Measurements from ENCODE around the gene RBM22.
"Not testable (repeated sequence)": the region's sequence is repeated elsewhere in the genome, so short reads cannot be mapped to it uniquely, and the experiment has no call there.

RBM22 gene

GRCh38 chr5:150700594-150701377, at the start of gene RBM22:
Gene RBM22, minus strand, starts transcription at chr5:150701062. Its CDS starts 77 bp downstream, at chr5:150700985.
- DNase-seq (ENCODE audit: low read depth in 2 of 2): peak; percentile 83 to 89

- DNase-seq (ENCODE audit: low read depth in 2 of 2): no peak
These were observed 49.6 kb upstream of the RBM22 start for GRCh38 chr5:150750469-150750868.

- not testable (repeated sequence) for DNase-seq (ENCODE audit: low read depth in 2 of 2)
These were observed 42.3 kb upstream of the RBM22 start for GRCh38 chr5:150743142-150743488.

DNA sequence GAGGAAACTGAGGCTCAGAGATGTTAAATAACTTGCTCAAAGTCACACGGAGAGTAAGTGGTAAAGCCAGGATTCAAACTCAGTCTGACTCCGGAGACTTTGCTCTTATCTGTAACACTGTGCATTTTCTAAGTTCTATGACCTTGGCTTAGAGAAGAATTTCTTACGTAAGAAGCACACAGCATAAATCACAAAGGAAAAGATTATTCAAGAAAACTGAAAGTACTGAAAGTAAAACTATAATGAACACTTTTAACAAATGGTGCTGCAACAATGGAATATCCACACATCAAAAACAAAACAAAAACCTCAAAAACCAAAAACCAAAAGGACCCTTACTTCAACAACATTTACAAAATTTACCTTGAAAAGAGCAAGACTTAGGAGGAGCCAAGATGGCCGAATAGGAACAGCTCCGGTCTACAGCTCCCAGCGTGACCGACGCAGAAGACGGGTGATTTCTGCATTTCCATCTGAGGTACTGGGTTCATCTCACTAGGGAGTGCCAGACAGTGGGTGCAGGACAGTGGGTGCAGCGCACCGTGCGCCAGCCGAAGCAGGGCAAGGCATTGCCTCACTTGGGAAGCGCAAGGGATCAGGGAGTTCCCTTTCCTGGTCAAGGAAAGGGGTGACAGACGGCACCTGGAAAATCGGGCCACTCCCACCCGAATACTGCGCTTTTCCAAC, 41.7 kb upstream of the RBM22 start:
- DNase-seq (ENCODE audit: low read depth in 2 of 2): not testable (repeated sequence)

- DNase-seq (ENCODE audit: low read depth in 2 of 2): no peak
These were observed 40.1 kb upstream of the RBM22 start for GRCh38 chr5:150740992-150741391.

DNA sequence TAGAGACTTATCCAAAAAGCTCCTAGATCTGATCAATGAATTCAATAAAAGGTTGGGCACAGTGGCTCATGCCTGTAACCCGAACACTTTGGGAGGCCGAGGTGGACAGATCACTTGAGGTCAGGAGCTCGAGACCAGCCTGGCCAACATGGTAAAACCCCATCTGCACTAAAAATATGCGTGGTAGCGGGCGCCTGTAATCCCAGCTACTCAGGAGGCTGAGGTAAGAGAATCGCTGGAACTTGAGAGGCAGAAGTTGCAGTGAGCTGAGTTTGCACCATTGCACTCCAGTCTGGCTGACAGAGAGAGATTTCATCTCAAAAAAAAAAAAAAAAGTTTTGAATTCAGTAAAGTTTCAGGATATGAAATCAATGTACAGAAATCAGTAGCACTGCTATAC, 38.0 kb upstream of the RBM22 start:
- no peak for DNase-seq (ENCODE audit: low read depth in 2 of 2)

GRCh38 chr5:150734579-150735384, 33.9 kb upstream of the RBM22 start:
- DNase-seq (ENCODE audit: low read depth in 2 of 2): no peak

DNA sequence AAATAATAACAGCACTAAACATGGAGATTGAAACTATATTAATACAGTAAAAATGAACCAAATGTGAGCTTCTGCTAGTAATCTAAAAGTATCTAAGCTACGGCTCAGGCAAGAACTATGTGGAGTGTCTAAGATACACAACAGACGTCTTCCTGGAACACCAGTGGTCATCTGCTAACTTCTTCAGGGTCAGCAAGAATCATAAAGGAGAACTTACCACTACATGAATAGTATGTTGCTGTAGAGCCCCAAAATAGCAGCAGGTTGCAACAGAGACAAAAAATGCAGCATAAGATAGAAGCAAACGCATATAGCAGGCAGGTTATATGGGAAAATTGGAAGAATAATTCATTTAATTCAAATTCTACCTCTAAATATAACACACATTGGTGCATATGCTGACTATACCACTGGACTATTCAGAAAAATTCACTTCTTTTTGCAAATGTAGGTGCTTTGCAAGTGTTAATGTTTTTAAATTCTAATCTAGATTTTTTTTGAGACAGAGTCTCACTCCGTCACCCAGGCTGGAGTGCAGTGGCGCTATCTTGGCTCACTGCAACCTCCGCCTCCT, 30.9 kb upstream of the RBM22 start:
- no peak for DNase-seq (ENCODE audit: low read depth in 2 of 2)

DNA sequence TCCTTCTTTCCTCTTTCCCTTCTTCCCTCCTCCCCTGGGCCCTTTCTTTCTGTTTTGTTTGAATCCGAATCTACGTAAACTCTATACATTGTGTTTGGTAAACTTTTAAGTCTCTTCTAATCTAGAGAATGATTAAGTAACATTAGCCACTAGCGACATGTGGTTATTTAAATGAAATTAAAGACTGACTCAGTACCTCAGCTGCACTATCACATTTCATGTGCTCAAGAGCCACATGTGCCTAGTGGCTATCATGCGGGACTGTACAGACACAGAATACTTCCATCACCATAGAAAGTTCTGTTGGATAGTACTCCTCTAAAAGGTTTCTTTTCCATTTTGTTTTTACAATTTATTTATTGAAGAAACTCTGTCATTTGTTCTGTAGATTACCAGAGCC, 29.0 kb upstream of the RBM22 start:
- DNase-seq (ENCODE audit: low read depth in 2 of 2): no peak

- no peak for DNase-seq (ENCODE audit: low read depth in 2 of 2)
These were observed 23.0 kb upstream of the RBM22 start for GRCh38 chr5:150723845-150724244.

DNA sequence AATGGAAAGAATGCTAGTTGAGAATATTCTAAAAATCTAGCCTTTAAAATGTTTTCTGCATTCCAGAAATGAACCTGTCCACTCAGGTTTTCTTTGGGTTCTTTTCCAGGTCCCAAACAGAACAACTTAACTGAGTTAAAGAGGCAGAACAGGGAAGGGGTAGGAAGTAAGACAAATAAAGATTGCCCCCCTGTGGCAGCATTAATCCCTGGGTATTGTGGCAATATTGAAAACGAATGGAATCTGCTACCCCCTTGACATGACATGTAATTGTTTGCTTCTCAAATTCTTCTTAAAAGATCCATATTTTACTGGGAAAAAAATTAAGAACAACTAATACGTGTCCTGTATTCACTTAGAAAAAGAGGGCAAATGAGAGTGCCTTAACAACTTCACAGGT, 9.3 kb upstream of the RBM22 start:
- DNase-seq (ENCODE audit: low read depth in 2 of 2): no peak

DNA sequence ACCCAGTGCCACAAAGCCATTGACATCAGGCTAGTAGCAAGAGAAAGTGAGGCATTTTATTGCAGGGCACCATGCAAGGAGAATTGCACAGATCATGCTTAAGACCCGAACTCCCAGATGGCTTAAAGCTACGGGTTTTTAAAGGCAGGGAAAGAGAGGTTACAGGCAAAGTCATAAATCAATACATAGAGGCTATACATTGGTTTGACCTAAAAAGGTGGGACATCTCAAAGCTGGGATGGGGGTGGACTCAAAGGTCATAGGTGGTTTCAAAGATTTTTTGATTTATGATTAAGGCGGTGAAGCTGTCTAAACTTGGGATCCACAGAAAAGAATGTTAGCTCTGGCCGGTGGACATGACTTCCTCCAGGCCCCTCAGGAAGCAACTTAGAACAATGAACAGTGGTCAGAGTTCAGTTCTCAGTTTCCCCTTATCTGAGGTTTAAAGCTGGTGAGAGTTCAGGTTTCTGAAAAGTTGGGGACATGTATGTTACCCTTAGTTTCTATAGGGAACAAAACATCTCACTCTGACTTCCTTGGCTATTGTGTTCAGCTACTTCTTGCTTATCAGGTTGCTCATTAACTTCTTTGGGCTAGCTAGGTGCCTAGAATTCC, 6.0 kb upstream of the RBM22 start:
- no peak for DNase-seq (ENCODE audit: low read depth in 2 of 2)

- no peak for DNase-seq (ENCODE audit: low read depth in 2 of 2)
These were observed 2.9 kb upstream of the RBM22 start for GRCh38 chr5:150703762-150704161.

DNA sequence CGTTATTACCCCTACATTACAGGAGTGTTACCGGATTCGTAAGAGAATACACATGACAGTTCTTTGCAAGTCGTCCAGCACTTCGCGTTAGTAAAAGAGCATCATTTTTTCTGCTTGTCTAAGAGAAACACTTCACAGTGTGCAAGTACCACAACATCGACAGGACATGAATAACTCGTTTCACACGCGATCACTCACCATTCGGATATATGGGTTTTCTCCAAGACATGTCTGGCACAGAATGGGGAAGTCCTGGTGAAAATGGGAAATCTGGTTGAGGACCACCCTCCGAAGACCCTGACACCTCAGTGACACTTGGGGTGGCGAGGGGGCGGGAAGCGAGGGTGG, 642 bp downstream of the RBM22 start:
- no peak for DNase-seq (ENCODE audit: low read depth in 2 of 2)

- DNase-seq (ENCODE audit: low read depth in 2 of 2): no peak
These were observed 6.2 kb downstream of the RBM22 start for GRCh38 chr5:150694612-150695011.

DNA sequence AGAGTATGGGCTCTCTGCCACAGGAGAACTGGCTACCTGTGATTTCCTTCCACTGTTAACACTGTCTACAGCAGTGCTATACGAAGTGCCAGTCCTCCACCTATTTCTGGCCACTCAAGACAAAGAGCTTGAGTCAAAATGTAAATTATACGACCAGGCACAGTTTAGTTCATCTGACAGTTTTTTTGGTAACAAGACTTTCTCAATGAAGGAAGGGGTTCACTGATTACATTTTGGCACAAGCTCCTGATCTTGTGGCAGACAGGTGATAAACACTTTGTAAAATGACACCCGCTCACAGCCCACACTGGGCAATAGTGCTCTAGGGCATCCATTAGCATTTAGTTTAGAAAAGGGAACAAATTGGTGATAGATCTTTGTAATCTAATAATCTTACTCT, 8.6 kb downstream of the RBM22 start:
- DNase-seq (ENCODE audit: low read depth in 2 of 2): no peak

GRCh38 chr5:150690760-150691159, 10.1 kb downstream of the RBM22 start:
- DNase-seq (ENCODE audit: low read depth in 2 of 2): no peak

DNA sequence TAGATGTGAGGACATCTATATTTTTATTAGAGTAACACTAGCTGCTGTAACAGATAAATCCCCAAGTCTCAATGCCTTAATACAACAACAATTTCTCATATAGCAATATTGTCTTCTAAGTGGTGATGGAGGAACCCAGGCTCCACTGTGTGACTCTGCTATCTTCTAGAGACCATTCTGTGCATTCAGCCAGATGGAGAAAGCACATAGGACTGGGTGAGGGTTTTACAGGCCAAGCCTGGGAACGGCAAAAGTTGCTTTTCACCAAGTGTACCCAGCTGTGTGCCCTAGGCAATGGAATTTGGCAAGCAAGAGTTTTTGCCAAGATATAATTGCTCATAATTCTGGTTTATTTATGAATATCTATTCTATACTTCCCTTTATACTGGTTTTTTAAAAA, 11.7 kb downstream of the RBM22 start:
- DNase-seq (ENCODE audit: low read depth in 2 of 2): no peak

- no peak for DNase-seq (ENCODE audit: low read depth in 2 of 2)
These were observed 24.3 kb downstream of the RBM22 start for GRCh38 chr5:150676578-150676977.

- no peak for DNase-seq (ENCODE audit: low read depth in 2 of 2)
These were observed 25.8 kb downstream of the RBM22 start for GRCh38 chr5:150675069-150675468.

DNA sequence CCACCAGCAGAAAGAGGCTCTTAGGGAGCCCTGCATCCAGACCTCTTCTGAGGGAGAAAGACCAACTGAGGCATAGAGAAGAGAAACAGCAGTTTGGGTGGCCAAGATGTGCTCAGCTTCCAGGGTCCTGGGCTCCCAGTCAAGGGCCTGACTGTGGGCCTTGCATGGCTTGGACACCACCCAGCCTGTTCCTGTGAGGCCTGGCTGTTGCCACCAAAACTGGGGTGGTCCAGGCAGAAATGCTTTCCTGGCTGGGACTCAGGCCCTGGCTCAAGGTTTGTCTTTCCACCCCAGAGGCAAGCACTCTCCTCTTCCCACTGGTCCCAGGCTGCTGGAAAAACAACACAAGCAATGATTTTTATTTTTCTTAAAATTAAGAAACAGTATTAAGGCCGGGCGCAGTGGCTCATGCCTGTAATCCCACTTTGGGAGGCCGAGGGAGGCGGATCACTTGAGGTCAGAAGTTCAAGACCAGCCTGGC, 26.5 kb downstream of the RBM22 start:
- no peak for DNase-seq (ENCODE audit: low read depth in 2 of 2)

GRCh38 chr5:150672884-150673275, 28.0 kb downstream of the RBM22 start:
- no peak for DNase-seq (ENCODE audit: low read depth in 2 of 2)
